GM10266 (cell line): ENCODE results near the gene ZSWIM1.

Experiments used
- DNase-seq: peaks from one replicate; pipeline ENCODE4 v3.0.0; 2012; ENCODE audit errors: extremely low spot score
- TF ChIP-seq, protein P1 (sequence below): IDR thresholded peaks from 2 replicates; pipeline ENCODE4 v1.5.1; 2012; ENCODE audit warnings: mild to moderate bottlenecking, low read depth; ENCODE audit not compliant: control insufficient read depth, insufficient read depth; ENCODE audit errors: missing control alignments

Gene ZSWIM1

GRCh38 chr20:45890077-45890984, 9.3 kb downstream of the ZSWIM1 start:
- TF ChIP-seq, protein P1, sequence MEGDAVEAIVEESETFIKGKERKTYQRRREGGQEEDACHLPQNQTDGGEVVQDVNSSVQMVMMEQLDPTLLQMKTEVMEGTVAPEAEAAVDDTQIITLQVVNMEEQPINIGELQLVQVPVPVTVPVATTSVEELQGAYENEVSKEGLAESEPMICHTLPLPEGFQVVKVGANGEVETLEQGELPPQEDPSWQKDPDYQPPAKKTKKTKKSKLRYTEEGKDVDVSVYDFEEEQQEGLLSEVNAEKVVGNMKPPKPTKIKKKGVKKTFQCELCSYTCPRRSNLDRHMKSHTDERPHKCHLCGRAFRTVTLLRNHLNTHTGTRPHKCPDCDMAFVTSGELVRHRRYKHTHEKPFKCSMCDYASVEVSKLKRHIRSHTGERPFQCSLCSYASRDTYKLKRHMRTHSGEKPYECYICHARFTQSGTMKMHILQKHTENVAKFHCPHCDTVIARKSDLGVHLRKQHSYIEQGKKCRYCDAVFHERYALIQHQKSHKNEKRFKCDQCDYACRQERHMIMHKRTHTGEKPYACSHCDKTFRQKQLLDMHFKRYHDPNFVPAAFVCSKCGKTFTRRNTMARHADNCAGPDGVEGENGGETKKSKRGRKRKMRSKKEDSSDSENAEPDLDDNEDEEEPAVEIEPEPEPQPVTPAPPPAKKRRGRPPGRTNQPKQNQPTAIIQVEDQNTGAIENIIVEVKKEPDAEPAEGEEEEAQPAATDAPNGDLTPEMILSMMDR = peak; percentile 65
- DNase-seq = peak; percentile 76

DNA sequence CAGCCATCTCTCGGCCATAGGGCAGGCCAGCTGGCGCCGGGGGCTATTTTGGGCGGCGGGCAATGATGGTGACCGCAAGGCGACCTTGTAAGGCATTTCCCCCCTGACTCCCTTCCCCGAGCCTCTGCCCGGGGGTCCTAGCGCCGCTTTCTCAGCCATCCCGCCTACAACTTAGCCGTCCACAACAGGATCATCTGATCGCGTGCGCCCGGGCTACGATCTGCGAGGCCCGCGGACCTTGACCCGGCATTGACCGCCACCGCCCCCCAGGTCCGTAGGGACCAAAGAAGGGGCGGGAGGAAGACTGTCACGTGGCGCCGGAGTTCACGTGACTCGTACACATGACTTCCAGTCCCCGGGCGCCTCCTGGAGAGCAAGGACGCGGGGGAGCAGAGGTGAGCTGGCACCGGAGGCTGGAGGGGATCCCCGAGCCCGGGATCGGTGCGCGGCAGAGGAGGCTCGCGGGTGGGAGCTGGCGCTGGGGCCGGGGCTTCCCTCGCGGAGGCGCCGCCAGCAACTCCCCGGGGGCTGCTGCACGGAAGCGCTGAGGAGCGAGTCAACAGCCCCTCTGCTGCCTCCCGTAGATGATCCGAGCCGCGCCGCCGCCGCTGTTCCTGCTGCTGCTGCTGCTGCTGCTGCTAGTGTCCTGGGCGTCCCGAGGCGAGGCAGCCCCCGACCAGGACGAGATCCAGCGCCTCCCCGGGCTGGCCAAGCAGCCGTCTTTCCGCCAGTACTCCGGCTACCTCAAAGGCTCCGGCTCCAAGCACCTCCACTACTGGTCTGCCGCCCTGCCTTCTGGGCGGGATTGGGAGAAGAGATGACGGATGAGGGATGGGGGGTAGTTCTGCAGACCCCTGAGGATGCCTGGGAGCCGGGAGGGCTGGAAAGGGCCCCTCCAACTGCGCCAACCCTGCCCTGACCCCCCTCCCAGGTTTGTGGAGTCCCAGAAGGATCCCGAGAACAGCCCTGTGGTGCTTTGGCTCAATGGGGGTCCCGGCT, 10.3 kb downstream of the ZSWIM1 start, which contains the start of the genes CTSA and NEURL2:
Gene CTSA (plus strand): TSS at position 351 of the 999 bp plus-strand sequence. CDS start 234 bp downstream, at position 585.
Gene NEURL2 (minus strand): TSS at position 224 of the 999 bp plus-strand sequence. CDS start 217 bp downstream, at position 7.
- DNase-seq = peak; percentile 98
- TF ChIP-seq, protein P1 = peak; percentile 31

DNA sequence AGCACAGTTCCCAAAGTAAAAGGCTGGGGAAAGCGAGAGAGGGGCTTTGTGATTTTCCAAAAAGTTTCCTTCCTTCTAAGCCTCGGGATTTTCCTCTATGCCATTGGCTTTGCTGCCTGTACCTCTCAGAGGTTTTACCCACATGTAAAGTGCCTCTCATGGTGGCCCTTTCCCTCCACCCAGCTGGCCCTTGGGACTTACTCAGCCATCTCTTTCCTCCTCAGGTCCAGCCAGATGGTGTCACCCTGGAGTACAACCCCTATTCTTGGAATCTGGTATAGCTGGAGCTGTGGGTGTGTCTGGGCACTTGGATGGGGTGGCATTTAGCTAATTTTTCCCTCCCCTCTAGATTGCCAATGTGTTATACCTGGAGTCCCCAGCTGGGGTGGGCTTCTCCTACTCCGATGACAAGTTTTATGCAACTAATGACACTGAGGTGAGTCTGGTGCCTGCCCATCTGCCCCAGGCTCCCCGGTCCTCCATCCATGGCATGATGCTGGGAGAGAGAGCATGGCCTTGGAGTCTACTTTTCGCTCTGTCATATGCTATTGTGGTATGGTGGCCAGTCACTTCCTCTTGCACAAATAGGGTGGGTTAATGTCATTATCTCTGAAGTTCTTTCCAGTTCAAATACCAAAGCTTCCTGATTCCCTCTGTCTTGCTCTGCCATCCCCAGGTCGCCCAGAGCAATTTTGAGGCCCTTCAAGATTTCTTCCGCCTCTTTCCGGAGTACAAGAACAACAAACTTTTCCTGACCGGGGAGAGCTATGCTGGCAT, 11.2 kb downstream of the ZSWIM1 start:
- DNase-seq = no peak

GRCh38 chr20:45892828-45893500, 11.9 kb downstream of the ZSWIM1 start:
- TF ChIP-seq, protein P1 = no peak
- no peak for DNase-seq

More for the DNA sequence above, 11.2 kb downstream of the ZSWIM1 start:
- TF ChIP-seq, protein P1 = no peak

- TF ChIP-seq, protein P1 = no peak
- DNase-seq = no peak
Measured at GRCh38 chr20:45893831-45894230, 12.8 kb downstream of the ZSWIM1 start.

- TF ChIP-seq, protein P1 = no peak
- DNase-seq = no peak
Measured at GRCh38 chr20:45894797-45895196, 13.8 kb downstream of the ZSWIM1 start.
